Stimulated activated CD4-positive, alpha-beta T cell treated with anti-CD3 and anti-CD28 coated beads, Interleukin-1b, Interleukin-23, amount 100 ng/mL, for 1 hour (primary cell): ENCODE data around the gene CAMSAP1.
A peak's percentile ranks its signal among the peaks of the same experiment; 100 is the strongest.

Experiments used
- DNase-seq, 2 donors: peaks; one replicate each; pipeline ENCODE4 v3.0.0-alpha.2; 2020; ENCODE audit warnings: low read depth in 2 of 2

Gene CAMSAP1

GRCh38 chr9:135883410-135884089 lies 23.8 kb downstream of the CAMSAP1 start:
- DNase-seq, result no peak

- no peak for DNase-seq
Measured at GRCh38 chr9:135882011-135882410, 25.3 kb downstream of the CAMSAP1 start.

- no peak for DNase-seq
Measured at GRCh38 chr9:135880438-135880837, 26.9 kb downstream of the CAMSAP1 start.

- no peak for DNase-seq
Measured at GRCh38 chr9:135879619-135880018, 27.7 kb downstream of the CAMSAP1 start.

GRCh38 chr9:135879237-135879601 lies 28.1 kb downstream of the CAMSAP1 start:
- no peak for DNase-seq

GRCh38 chr9:135878528-135879236 lies 28.7 kb downstream of the CAMSAP1 start:
- DNase-seq, result no peak

GRCh38 chr9:135877791-135878527 lies 29.4 kb downstream of the CAMSAP1 start:
- DNase-seq, result no peak

- DNase-seq, result no peak
Measured at GRCh38 chr9:135876936-135877335, 30.4 kb downstream of the CAMSAP1 start.

- DNase-seq, result no peak
Measured at GRCh38 chr9:135874859-135875258, 32.5 kb downstream of the CAMSAP1 start.

GRCh38 chr9:135869909-135870308 lies 37.4 kb downstream of the CAMSAP1 start:
- DNase-seq, result no peak

- no peak for DNase-seq
Measured at GRCh38 chr9:135865531-135865930, 41.8 kb downstream of the CAMSAP1 start.

- peak; percentile 26 to 65 for DNase-seq
Measured at GRCh38 chr9:135864447-135865049, 42.8 kb downstream of the CAMSAP1 start.

GRCh38 chr9:135862809-135863208 lies 44.5 kb downstream of the CAMSAP1 start:
- no peak for DNase-seq

- no peak for DNase-seq
Measured at GRCh38 chr9:135858491-135859185, 48.7 kb downstream of the CAMSAP1 start.

- DNase-seq, result no peak
Measured at GRCh38 chr9:135857843-135858242, 49.5 kb downstream of the CAMSAP1 start.

- no peak for DNase-seq
Measured at GRCh38 chr9:135857371-135857786, 50.0 kb downstream of the CAMSAP1 start.

GRCh38 chr9:135851748-135852147 lies 55.6 kb downstream of the CAMSAP1 start:
- DNase-seq, result no peak

GRCh38 chr9:135850737-135851136 lies 56.6 kb downstream of the CAMSAP1 start:
- no peak for DNase-seq

- no peak for DNase-seq
Measured at GRCh38 chr9:135849181-135849580, 58.2 kb downstream of the CAMSAP1 start.

- no peak for DNase-seq
Measured at GRCh38 chr9:135848341-135849047, 58.9 kb downstream of the CAMSAP1 start.

GRCh38 chr9:135847833-135848232 lies 59.5 kb downstream of the CAMSAP1 start:
- DNase-seq, result no peak
